CD4-positive, alpha-beta T cell treated with Interleukin-6 for 4 hours (primary cell): ENCODE results near the gene KCNK15.
"Not testable (repeated sequence)": the region's sequence is repeated elsewhere in the genome, so short reads cannot be mapped to it uniquely, and the experiment has no call there.

Experiments used
- DNase-seq: peaks from one replicate; pipeline ENCODE4 v3.0.0-alpha.2; 2020; ENCODE audit warnings: mixed read lengths

KCNK15 gene

DNA sequence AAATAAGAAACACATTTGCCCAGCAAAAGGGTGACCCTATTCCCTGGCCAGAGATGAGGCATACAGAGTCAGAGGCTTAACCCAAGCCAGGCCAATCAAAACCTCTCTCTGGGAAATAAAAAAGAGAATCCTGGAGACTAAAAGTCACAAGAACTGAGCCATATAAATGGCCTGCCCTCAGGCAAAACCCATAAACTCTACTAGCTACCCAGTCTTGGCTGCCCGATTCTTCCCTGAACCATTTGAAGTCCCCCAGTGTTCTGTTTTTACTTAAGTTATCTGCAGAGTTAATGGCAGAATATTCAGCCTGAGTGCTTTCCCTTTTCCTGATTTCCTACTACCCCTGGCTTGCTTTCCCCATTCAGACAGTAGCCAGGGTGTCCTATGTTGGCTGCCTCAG, 13.9 kb downstream of the KCNK15 start:
- no peak for DNase-seq

DNA sequence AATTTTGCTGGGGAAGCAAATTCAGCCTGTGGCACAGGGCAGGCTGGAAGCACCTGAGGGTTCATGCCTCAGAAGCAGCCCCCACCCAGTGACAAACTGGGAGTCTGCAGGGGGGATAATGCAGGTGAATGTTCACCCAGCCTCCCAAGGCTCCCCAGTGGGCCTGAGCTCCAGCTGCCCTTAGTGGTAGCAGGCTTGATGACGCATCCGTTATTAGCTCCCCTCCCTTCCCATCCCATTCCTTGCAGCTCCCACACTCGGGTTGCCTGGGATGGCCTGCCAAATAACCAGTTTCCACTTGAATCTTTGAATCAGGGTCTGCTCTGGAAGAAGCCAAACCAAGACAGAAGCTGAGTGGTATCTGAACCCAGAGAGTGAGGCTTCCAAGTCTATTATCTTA, 15.8 kb downstream of the KCNK15 start:
- DNase-seq: no peak

GRCh38 chr20:44762466-44763140, 16.9 kb downstream of the KCNK15 start:
- no peak for DNase-seq

GRCh38 chr20:44763798-44764197, 18.1 kb downstream of the KCNK15 start:
- not testable (repeated sequence) for DNase-seq

- no peak for DNase-seq
Observed at GRCh38 chr20:44765091-44765490, 19.4 kb downstream of the KCNK15 start.

DNA sequence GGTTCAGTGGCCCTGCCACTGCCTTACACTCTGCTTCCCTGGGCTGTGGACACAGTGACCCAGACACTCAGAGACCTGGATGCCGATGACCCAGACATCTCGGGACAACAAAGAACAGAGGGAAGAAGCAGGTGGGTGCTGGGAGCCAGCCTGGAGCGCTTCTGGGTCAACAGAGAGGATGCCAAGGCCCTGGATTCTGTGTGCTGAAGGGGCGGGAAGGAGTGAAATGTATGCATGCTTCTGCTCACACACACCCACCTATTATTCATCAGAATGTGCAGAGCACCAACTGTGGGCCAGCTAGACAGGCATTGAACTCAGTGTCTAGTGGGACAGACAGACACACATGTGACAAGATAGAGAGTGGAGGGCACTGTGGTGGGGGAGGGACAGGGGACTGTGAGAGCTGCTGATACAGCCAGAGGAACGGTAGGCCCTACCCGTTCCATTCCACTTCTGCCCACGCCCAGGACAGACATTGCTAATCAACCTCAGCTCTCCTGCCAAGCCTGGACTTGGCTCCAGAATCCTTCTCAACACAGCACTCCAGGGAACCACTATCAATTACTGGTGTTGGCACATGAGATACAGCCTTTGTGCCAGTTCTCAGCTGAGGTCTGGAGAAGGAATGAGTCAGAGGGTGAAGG, 20.2 kb downstream of the KCNK15 start:
- DNase-seq: no peak

DNA sequence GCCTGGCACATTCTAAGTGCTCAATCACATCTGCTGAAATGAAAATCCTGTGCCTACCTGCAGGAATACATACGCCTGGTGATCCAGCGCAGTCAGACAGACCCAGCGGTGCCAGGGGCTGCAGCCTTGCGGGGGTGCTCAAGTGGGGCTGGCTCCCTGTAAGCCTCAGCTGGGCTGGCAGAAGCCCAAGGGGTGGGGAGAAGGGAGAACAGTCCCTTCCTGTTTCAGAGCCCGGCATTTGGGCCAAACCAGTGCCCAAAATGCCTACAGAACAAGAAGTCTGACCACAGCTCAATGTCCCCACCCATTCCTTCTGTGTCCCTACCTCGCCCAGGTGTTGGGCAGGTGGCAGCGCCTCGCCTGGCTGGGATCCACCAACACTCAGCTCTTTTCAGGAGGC, 22.6 kb downstream of the KCNK15 start:
- DNase-seq: no peak

- no peak for DNase-seq
Observed at GRCh38 chr20:44768854-44769480, 23.3 kb downstream of the KCNK15 start.

GRCh38 chr20:44769481-44769863, 23.8 kb downstream of the KCNK15 start:
- DNase-seq: no peak

GRCh38 chr20:44770484-44771171, 25.0 kb downstream of the KCNK15 start:
- DNase-seq: no peak

DNA sequence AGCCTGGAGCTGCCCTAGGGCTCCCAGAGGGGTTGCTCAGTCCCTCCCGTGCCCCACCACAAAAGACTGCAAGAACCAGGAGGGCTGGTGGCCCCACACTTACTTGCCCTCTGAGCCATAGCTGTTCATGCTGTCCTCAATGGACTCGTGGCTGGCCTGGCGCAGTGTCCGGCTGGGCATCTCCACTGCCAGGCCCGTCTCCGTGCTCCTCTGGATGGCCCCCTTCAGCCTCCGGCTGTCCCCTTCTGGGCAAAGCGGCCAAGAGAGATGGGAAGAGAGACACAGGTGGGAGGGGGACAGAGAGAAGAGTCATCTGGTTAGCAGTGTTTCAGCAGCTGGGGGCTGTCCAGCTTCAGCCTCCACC, 25.5 kb downstream of the KCNK15 start:
- DNase-seq: no peak

GRCh38 chr20:44772636-44773035, 27.0 kb downstream of the KCNK15 start:
- no peak for DNase-seq

- no peak for DNase-seq
Observed at GRCh38 chr20:44773070-44773829, 27.6 kb downstream of the KCNK15 start.

- no peak for DNase-seq
Observed at GRCh38 chr20:44776980-44777379, 31.3 kb downstream of the KCNK15 start.

DNA sequence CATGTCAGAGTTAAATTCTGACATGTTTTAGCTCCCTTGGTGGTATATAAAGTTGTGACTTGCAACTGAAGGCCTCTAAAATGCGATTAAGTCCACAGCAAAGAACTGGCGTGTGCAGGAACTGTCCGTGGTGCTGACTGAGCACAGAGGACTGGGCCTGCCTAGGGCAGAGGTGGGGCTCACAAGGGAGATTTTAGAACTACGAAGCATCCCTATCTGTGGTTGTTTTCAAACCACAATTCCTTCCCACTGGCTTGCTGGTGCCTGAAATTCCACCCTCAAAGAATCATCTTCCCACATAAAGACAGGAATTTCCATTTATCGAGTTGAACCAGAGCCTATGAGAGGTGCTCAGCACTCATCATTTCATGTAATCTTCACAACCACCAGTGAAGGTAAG, 34.6 kb downstream of the KCNK15 start:
- peak; percentile 24 for DNase-seq

- no peak for DNase-seq
Observed at GRCh38 chr20:44781118-44781517, 35.5 kb downstream of the KCNK15 start.

DNA sequence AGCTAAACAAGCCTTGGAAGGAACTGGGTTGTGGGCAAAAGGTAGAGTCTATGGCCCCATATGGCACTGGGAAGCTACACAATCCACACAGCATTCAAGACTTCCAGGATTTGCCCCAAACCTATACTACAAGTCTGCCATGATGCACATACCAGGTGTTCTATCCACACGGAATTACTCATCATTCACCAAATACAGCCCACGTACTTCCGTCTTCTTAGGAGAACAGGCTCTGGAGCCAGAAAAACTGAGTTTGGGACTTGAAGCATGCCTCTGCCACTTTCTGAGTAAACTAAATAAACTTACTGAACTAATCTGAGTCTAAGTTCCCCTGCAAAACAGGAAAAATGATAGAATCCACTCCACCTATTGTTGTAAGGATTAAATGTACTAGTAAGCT, 36.1 kb downstream of the KCNK15 start:
- DNase-seq: no peak

GRCh38 chr20:44784688-44785087, 39.0 kb downstream of the KCNK15 start:
- DNase-seq: no peak

DNA sequence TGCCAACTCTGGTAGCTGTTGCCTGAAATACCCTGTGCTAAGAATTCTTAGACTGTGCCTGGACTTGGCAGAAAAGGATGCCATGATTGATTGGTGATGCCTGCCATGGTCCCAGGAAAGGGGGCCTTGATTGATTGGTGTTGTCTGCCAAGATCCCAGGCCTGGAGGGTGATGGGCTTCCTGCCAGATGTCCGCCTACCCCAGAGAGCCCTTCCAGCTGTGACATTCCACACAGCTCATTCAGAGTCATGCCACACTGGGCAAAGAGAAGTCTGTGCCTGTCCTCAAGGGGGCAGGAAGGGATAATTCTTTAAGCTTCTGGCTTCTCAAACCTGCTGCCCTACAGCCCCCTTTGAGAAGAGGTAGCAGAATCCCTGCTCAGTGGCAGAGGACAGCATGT, 40.1 kb downstream of the KCNK15 start:
- no peak for DNase-seq

GRCh38 chr20:44787299-44787698, 41.6 kb downstream of the KCNK15 start:
- no peak for DNase-seq

DNA sequence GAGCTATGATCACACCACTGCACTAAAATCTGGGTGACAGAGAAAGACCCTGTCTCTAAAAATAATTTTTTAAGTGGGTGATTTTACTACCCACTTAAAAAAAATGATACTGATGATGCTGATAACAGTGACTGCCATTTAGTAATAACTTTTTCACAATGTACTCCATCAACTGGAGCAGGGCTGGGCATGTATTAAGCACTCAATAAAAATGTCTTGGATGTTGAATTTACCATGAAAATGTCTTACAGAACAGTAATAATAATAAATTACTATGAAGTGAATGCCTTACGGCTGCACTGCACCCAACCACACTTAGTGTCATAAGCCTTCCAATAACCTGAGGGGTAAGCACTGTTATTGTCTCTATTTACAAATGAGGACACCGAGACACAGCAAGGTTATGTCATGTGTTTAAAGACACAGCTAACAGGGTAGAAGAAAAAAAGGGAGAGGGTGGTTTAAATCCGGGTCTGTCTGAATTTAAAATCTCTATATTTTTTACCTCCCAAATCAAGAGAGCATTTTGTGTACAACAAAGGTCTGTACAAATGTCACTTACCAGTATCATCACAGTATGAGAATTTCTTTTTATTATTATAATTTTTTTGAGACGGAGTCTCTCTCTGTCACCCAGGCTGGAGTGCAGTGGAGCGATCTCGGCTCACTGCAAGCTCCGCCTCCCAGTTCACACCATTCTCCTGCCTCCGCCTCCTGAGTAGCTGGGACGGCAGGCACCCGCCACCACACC, 43.2 kb downstream of the KCNK15 start:
- no peak for DNase-seq

- DNase-seq: no peak
Observed at GRCh38 chr20:44790638-44791393, 45.2 kb downstream of the KCNK15 start.
